Stimulated activated naive CD8-positive, alpha-beta T cell treated with anti-CD3 and anti-CD28 coated beads, Interleukin-15, amount 100 ng/mL, for 72 hours (primary cell): ENCODE data around the gene STOX2.

ENCODE experiments used
- ATAC-seq: fragments of 150-1000 bp; cut with Tn5 transposase; 2 replicates; pipeline ENCODE4 v1.10.0; 2021; ENCODE audit warnings: mild to moderate bottlenecking, moderate library complexity
- DNase-seq, 2 donors: peaks; one replicate each; pipeline ENCODE4 v3.0.0; 2021 to 2022
- H3K27ac Mint-ChIP-seq, 2 donors: one replicate each; pipeline ENCODE4 v1.8.0; 2022; ENCODE audit warnings: mild to moderate bottlenecking in 2 of 2, mixed read lengths in 2 of 2, moderate library complexity in 2 of 2
- H3K27me3 Mint-ChIP-seq: one replicate; pipeline ENCODE4 v1.8.0; 2022; ENCODE audit warnings: mixed read lengths
- H3K4me1 Mint-ChIP-seq: one replicate; pipeline ENCODE4 v1.8.0; 2022; ENCODE audit warnings: mild to moderate bottlenecking, mixed read lengths
- H3K4me3 Mint-ChIP-seq, 2 donors: one replicate each; pipeline ENCODE4 v1.8.0; 2022; ENCODE audit warnings: mild to moderate bottlenecking in 2 of 2, mixed read lengths in 2 of 2, moderate library complexity in 1 of 2
- H3K9me3 Mint-ChIP-seq, 2 donors: one replicate each; pipeline ENCODE4 v1.8.0; 2022; ENCODE audit warnings: mixed read lengths in 2 of 2

STOX2 gene

GRCh38 chr4:183905081-183905592 lies at the start of gene STOX2:
STOX2 (plus strand) TSS chr4:183905307; CDS start chr4:183906791, 1,484 bp downstream.
- Mint-ChIP-seq H3K4me3 (peak within 1 kb of the TSS; percentile 52 to 73), H3K27me3 (peaks cover 81% of the 10 kb centered on the region), H3K4me1 (peaks cover 16% of the 10 kb centered on the region), H3K27ac (no peak within 1 kb of the TSS), H3K9me3 (no peaks in the 10 kb centered on the region)
- peak; percentile 62 for ATAC-seq
- DNase-seq, result peak; percentile 8 to 15

- Mint-ChIP-seq H3K27ac (no peak overlapping the region), H3K27me3 (peaks cover 38% of the 10 kb centered on the region), H3K4me3 (no peak overlapping the region), H3K4me1 (no peaks in the 10 kb centered on the region), H3K9me3 (no peaks in the 10 kb centered on the region)
- DNase-seq (no peak), ATAC-seq (no peak)
These were observed 49.5 kb upstream of the STOX2 start for GRCh38 chr4:183855323-183856190.

GRCh38 chr4:183857040-183857439 lies 48.1 kb upstream of the STOX2 start:
- Mint-ChIP-seq H3K27ac (no peak overlapping the region), H3K9me3 (no peaks in the 10 kb centered on the region), H3K4me3 (no peak overlapping the region), H3K27me3 (peaks cover 38% of the 10 kb centered on the region), H3K4me1 (no peaks in the 10 kb centered on the region)
- no peak for DNase-seq
- no peak for ATAC-seq

- no peak overlapping the region for H3K4me3 Mint-ChIP-seq
- H3K27me3 Mint-ChIP-seq, result peaks cover 38% of the 10 kb centered on the region
- ATAC-seq, result peak; percentile 39
- H3K27ac Mint-ChIP-seq, result no peak overlapping the region
- no peak for DNase-seq
- H3K9me3 Mint-ChIP-seq, result no peaks in the 10 kb centered on the region
- no peaks in the 10 kb centered on the region for H3K4me1 Mint-ChIP-seq
These were observed 47.0 kb upstream of the STOX2 start for GRCh38 chr4:183858011-183858615.

GRCh38 chr4:183860119-183860518 lies 45.0 kb upstream of the STOX2 start:
- H3K4me3 Mint-ChIP-seq, result no peak overlapping the region
- no peak overlapping the region for H3K27ac Mint-ChIP-seq
- H3K9me3 Mint-ChIP-seq, result no peaks in the 10 kb centered on the region
- DNase-seq, result no peak
- no peak for ATAC-seq
- no peaks in the 10 kb centered on the region for H3K4me1 Mint-ChIP-seq
- peaks cover 33% of the 10 kb centered on the region for H3K27me3 Mint-ChIP-seq

- H3K9me3 Mint-ChIP-seq, result no peaks in the 10 kb centered on the region
- H3K27me3 Mint-ChIP-seq, result peaks cover 31% of the 10 kb centered on the region
- no peak for DNase-seq
- no peak overlapping the region for H3K27ac Mint-ChIP-seq
- no peak overlapping the region for H3K4me3 Mint-ChIP-seq
- ATAC-seq, result no peak
- no peaks in the 10 kb centered on the region for H3K4me1 Mint-ChIP-seq
These were observed 44.4 kb upstream of the STOX2 start for GRCh38 chr4:183860731-183861130.

- DNase-seq (no peak), ATAC-seq (no peak)
- no peaks in the 10 kb centered on the region for H3K4me1 Mint-ChIP-seq
- no peak overlapping the region for H3K27ac Mint-ChIP-seq
- no peak overlapping the region for H3K4me3 Mint-ChIP-seq
- no peaks in the 10 kb centered on the region for H3K9me3 Mint-ChIP-seq
- H3K27me3 Mint-ChIP-seq, result peaks cover 31% of the 10 kb centered on the region
These were observed 43.7 kb upstream of the STOX2 start for GRCh38 chr4:183861426-183861825.

- DNase-seq, result no peak
- no peak overlapping the region for H3K27ac Mint-ChIP-seq
- H3K4me3 Mint-ChIP-seq, result no peak overlapping the region
- H3K9me3 Mint-ChIP-seq, result no peaks in the 10 kb centered on the region
- ATAC-seq, result no peak
- peaks cover 28% of the 10 kb centered on the region for H3K27me3 Mint-ChIP-seq
- no peaks in the 10 kb centered on the region for H3K4me1 Mint-ChIP-seq
These were observed 41.8 kb upstream of the STOX2 start for GRCh38 chr4:183863155-183863825.

- no peaks in the 10 kb centered on the region for H3K4me1 Mint-ChIP-seq
- DNase-seq (no peak), ATAC-seq (no peak)
- no peaks in the 10 kb centered on the region for H3K9me3 Mint-ChIP-seq
- no peak overlapping the region for H3K27ac Mint-ChIP-seq
- H3K27me3 Mint-ChIP-seq, result peaks cover 18% of the 10 kb centered on the region
- H3K4me3 Mint-ChIP-seq, result no peak overlapping the region
These were observed 37.9 kb upstream of the STOX2 start for GRCh38 chr4:183867247-183867646.

GRCh38 chr4:183870997-183871396 lies 34.1 kb upstream of the STOX2 start:
- DNase-seq (no peak), ATAC-seq (no peak)
- Mint-ChIP-seq H3K27me3 (peaks cover 18% of the 10 kb centered on the region), H3K9me3 (no peaks in the 10 kb centered on the region), H3K4me1 (no peaks in the 10 kb centered on the region), H3K4me3 (no peak overlapping the region), H3K27ac (no peak overlapping the region)

- DNase-seq, result no peak
- Mint-ChIP-seq H3K4me3 (no peak overlapping the region), H3K4me1 (no peaks in the 10 kb centered on the region), H3K27me3 (peaks cover 19% of the 10 kb centered on the region), H3K9me3 (no peaks in the 10 kb centered on the region), H3K27ac (no peak overlapping the region)
- no peak for ATAC-seq
These were observed 33.5 kb upstream of the STOX2 start for GRCh38 chr4:183871581-183871980.

- Mint-ChIP-seq H3K4me3 (no peak overlapping the region), H3K27me3 (peaks cover 15% of the 10 kb centered on the region), H3K4me1 (no peaks in the 10 kb centered on the region), H3K27ac (no peak overlapping the region), H3K9me3 (no peaks in the 10 kb centered on the region)
- DNase-seq (no peak), ATAC-seq (no peak)
These were observed 32.6 kb upstream of the STOX2 start for GRCh38 chr4:183872531-183872930.

GRCh38 chr4:183873409-183874185 lies 31.5 kb upstream of the STOX2 start:
- Mint-ChIP-seq H3K9me3 (no peaks in the 10 kb centered on the region), H3K4me3 (no peak overlapping the region), H3K4me1 (no peaks in the 10 kb centered on the region), H3K27me3 (peaks cover 11% of the 10 kb centered on the region), H3K27ac (no peak overlapping the region)
- DNase-seq (no peak), ATAC-seq (no peak)

GRCh38 chr4:183875251-183875825 lies 29.8 kb upstream of the STOX2 start:
- no peaks in the 10 kb centered on the region for H3K9me3 Mint-ChIP-seq
- H3K27me3 Mint-ChIP-seq, result peaks cover 11% of the 10 kb centered on the region
- H3K27ac Mint-ChIP-seq, result no peak overlapping the region
- ATAC-seq, result no peak
- no peak overlapping the region for H3K4me3 Mint-ChIP-seq
- H3K4me1 Mint-ChIP-seq, result no peaks in the 10 kb centered on the region
- DNase-seq, result no peak
